ENCODE measurements around the gene DUSP3.

GRCh38 chr17:43717913-43718312 lies 60.9 kb downstream of the DUSP3 start:
- TF ChIP-seq ZNF790 (CRISPR knock-in tag; IDR thresholded peaks at IDR 0.05; ENCODE audit: borderline replicate concordance) = no peak
- TF ChIP-seq TERF1 (CRISPR knock-in tag; IDR thresholded peaks at IDR 0.05) = no peak
- TF ChIP-seq NR2C2 (CRISPR knock-in tag; IDR thresholded peaks at IDR 0.05; ENCODE audit: borderline replicate concordance) = no peak
- no peak for TF ChIP-seq SIN3B (IDR thresholded peaks at IDR 0.05; ENCODE audit: low read length)
- TF ChIP-seq XBP1 (CRISPR knock-in tag; IDR thresholded peaks at IDR 0.05) = no peak
